Endothelial cell of umbilical vein (primary cell): ENCODE results near the gene ART3. TPM values are rescaled to one million over a fixed set of nuclear protein-coding genes. Genes with fewer than 3 reads are reported as not detected.

Source experiments
- BruUV-seq: library from RNA; stranded (reverse); fragments of 400-500 nt; replicated peaks from 2 replicates; lab custom pipeline; 2021; lab: Mats Ljungman, UMichigan
- CTCF ChIA-PET: fragments of 300-600, 350-600 bp; sonication (Branson Sonifier 250); formaldehyde crosslinking; loops from one replicate; lab custom pipeline; 2021; ENCODE audit warnings: antibody characterized with exemption, inconsistent platforms; lab: Charles Lee
- POLR2A ChIA-PET: fragments of 300-600, 350-600 bp; sonication (Branson Sonifier 250); formaldehyde crosslinking; loops from one replicate; lab custom pipeline; 2021; ENCODE audit warnings: antibody characterized with exemption, inconsistent platforms; lab: Charles Lee
- DNase-seq: peaks from one replicate; pipeline ENCODE4 v3.0.0-alpha.2; 2011; ENCODE audit warnings: low read depth, low spot score
- FAIRE-seq: peaks from 2 replicates; lab custom pipeline; 2011; peaks lifted over from hg19 to GRCh38; lab: Jason Lieb, UNC
- H2AFZ ChIP-seq: 2 replicates; pipeline ENCODE4 v1.6.0; 2012; ENCODE audit warnings: low read depth, low read length, control low read depth, inconsistent platforms
- H3K27ac ChIP-seq: 2 replicates; pipeline ENCODE4 v1.5.1; 2011; ENCODE audit warnings: low read depth, mild to moderate bottlenecking, control low read depth, low read length, moderate library complexity; ENCODE audit not compliant: insufficient read depth
- H3K27me3 ChIP-seq, 2 experiments: 2 replicates each; pipeline versions ENCODE4 v1.6.0 to v1.6.1; 2011; ENCODE audit warnings: low read length in 2 of 2, mixed read lengths in 1 of 2; ENCODE audit not compliant: control insufficient read depth in 2 of 2, insufficient read depth in 2 of 2
- H3K36me3 ChIP-seq, 2 experiments: 2 replicates in 1 of 2; 3 replicates in 1 of 2; pipeline ENCODE4 v1.5.1; 2011; ENCODE audit warnings: low read length in 2 of 2, mild to moderate bottlenecking in 1 of 2, moderate library complexity in 1 of 2; ENCODE audit not compliant: control insufficient read depth in 2 of 2, insufficient read depth in 2 of 2; ENCODE audit errors: extremely low read depth in 1 of 2
- H3K4me1 ChIP-seq: 3 replicates; pipeline ENCODE4 v1.5.1; 2011; ENCODE audit warnings: mild to moderate bottlenecking, low read length; ENCODE audit not compliant: control insufficient read depth, insufficient read depth; ENCODE audit errors: extremely low read depth
- H3K4me2 ChIP-seq: 2 replicates; pipeline ENCODE4 v1.6.1; 2011; ENCODE audit warnings: low read length, control low read depth, mixed read lengths; ENCODE audit not compliant: insufficient read depth
- H3K4me3 ChIP-seq, 3 experiments: fragments of 200-600 bp in 1 of 3; sonication (generic), shearing (Covaris generic) in 1 of 3; replicated peaks in 1 of 3; 2 replicates each; pipeline ENCODE4 v1.5.1; 2011 to 2016; ENCODE audit warnings: control low read depth in 3 of 3, low read length in 3 of 3, mild to moderate bottlenecking in 2 of 3, inconsistent platforms in 1 of 3, low read depth in 1 of 3, moderate library complexity in 1 of 3; ENCODE audit not compliant: insufficient read depth in 1 of 3
- H3K79me2 ChIP-seq: 2 replicates; pipeline ENCODE4 v1.6.0; 2012; ENCODE audit warnings: low read length, inconsistent platforms; ENCODE audit not compliant: control insufficient read depth, insufficient read depth
- H3K9ac ChIP-seq: replicated peaks from 2 replicates; pipeline ENCODE3; 2011; ENCODE audit warnings: low read length, control low read depth; ENCODE audit not compliant: insufficient read depth; ENCODE audit errors: extremely low read depth
- H3K9me1 ChIP-seq: replicated peaks from 3 replicates; pipeline ENCODE4 v1.6.0; 2011; ENCODE audit warnings: mild to moderate bottlenecking, low read length; ENCODE audit not compliant: control insufficient read depth, insufficient read depth; ENCODE audit errors: extremely low read depth
- H3K9me3 ChIP-seq: replicated peaks from 2 replicates; pipeline ENCODE4 v1.5.1; 2012; ENCODE audit warnings: low read length, inconsistent platforms; ENCODE audit not compliant: control insufficient read depth, insufficient read depth
- H4K20me1 ChIP-seq: replicated peaks from 2 replicates; pipeline ENCODE3; 2011; ENCODE audit warnings: mild to moderate bottlenecking, low read length; ENCODE audit not compliant: control insufficient read depth, insufficient read depth; ENCODE audit errors: extremely low read depth
- EZH2 ChIP-seq: IDR thresholded peaks from 2 replicates; pipeline ENCODE4 v1.6.1; 2012; ENCODE audit warnings: borderline replicate concordance, low read depth, mild to moderate bottlenecking, moderate library complexity, low read length, inconsistent platforms; ENCODE audit not compliant: severe bottlenecking
- FOS ChIP-seq: IDR thresholded peaks from 2 replicates; pipeline ENCODE4 v1.6.1; 2011; ENCODE audit warnings: mild to moderate bottlenecking, low read length, moderate library complexity, borderline replicate concordance; ENCODE audit not compliant: insufficient read depth
- JUN ChIP-seq: IDR thresholded peaks from 2 replicates; pipeline ENCODE4 v1.6.1; 2011; ENCODE audit warnings: borderline replicate concordance, low read depth; ENCODE audit not compliant: insufficient read length, insufficient read depth
- POLR2A ChIP-seq: IDR thresholded peaks from 2 replicates; pipeline ENCODE4 v1.6.1; 2012; ENCODE audit warnings: low read depth, mild to moderate bottlenecking, control low read depth, low read length
- POLR2AphosphoS5 ChIP-seq: IDR thresholded peaks from 2 replicates; pipeline ENCODE4 v1.6.1; 2012; ENCODE audit warnings: low read depth, mild to moderate bottlenecking, control low read depth, low read length, moderate library complexity; ENCODE audit not compliant: insufficient read depth
- dilution Hi-C: fragments of 300-500 bp; cut with MboI; formaldehyde crosslinking; loops from one replicate; pipeline ENCODE4 v1.15.0; 2019; ENCODE audit warnings: low sequenced_read_pairs; ENCODE audit not compliant: extremely low pct_ligation_motif_present
- intact Hi-C: fragments of 100-400 bp; cut with micrococcal nuclease; formaldehyde crosslinking; loops from one replicate; pipeline ENCODE4 v1.10.0; 2022
- polyA plus RNA-seq, 4 experiments: library from polyadenylated mRNA; depleted of rRNA in 3 of 4; stranded (reverse) in 3 of 4; unstranded in 1 of 4; fragments of >200 nt; gene quantifications; 2 replicates each; pipeline versions ENCODE4 v1.2.1 to v1.2.3, GENCODE V29; 2011 to 2012; ENCODE audit warnings: missing spikeins in 1 of 4
- total RNA-seq: library from RNA; stranded (reverse); gene quantifications from 2 replicates; pipeline ENCODE4 v1.2.3, GENCODE V29; 2021
- TF ChIP-seq, protein P1 (sequence below), 2 donors: IDR thresholded peaks; 1 replicate in 1 of 2; 2 replicates in 1 of 2; pipeline ENCODE4 v1.5.1; 2011; ENCODE audit warnings: low read length in 2 of 2, mild to moderate bottlenecking in 2 of 2, moderate library complexity in 2 of 2, control low read depth in 1 of 2, inconsistent platforms in 1 of 2, low read depth in 1 of 2; ENCODE audit not compliant: insufficient read depth in 1 of 2; ENCODE audit errors: extremely low read depth in 1 of 2

ART3 gene
- total and polyA plus RNA-seq, 2 donors (not counting 3 experiments of a cell fraction or from before 2014, with no cell fraction given): not detected

DNA sequence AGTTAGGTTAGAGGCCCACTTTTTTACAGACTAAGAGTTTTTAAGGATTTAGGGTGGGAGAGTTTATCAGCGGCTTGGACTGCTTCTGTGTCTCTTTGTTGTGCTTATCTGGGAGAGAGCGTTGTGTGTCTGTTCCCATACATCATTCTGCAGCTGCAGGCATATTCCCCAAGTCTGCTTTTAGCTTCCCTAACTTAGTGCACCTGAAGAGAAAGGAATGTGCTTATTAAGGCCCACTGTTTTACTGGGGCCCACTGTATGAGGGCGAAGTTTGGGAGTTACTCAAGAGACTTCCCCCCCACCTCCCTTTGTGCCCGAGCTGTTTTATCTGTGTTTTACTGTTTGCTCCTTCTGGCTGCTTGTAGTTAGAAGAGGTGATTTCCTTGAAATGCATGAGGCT is 31.9 kb downstream of the ART3 start:
- BruUV-seq: no TSS peak
- dilution Hi-C loops (no loop called here), intact Hi-C loops (no loop called here)
- Histone ChIP-seq H3K36me3 (no peaks in the 10 kb centered on the region), H3K9me1 (no peaks in the 10 kb centered on the region), H3K9me3 (no peaks in the 10 kb centered on the region), H3K4me3 (no peak overlapping the region), H4K20me1 (no peaks in the 10 kb centered on the region), H3K9ac (no peak overlapping the region), H3K4me1 (no peaks in the 10 kb centered on the region), H3K4me2 (no peak overlapping the region), H3K79me2 (no peaks in the 10 kb centered on the region), H2AFZ (no peak overlapping the region), H3K27ac (no peak overlapping the region), H3K27me3 (peaks cover 4 to 5% of the 10 kb centered on the region in 2 experiments)
- POLR2A ChIA-PET: no interaction called here
- DNase-seq: no peak
- TF ChIP-seq EZH2 (no peak), FOS (no peak), POLR2AphosphoS5 (no peak), POLR2A (no peak), JUN (no peak)
- TF ChIP-seq, protein P1, sequence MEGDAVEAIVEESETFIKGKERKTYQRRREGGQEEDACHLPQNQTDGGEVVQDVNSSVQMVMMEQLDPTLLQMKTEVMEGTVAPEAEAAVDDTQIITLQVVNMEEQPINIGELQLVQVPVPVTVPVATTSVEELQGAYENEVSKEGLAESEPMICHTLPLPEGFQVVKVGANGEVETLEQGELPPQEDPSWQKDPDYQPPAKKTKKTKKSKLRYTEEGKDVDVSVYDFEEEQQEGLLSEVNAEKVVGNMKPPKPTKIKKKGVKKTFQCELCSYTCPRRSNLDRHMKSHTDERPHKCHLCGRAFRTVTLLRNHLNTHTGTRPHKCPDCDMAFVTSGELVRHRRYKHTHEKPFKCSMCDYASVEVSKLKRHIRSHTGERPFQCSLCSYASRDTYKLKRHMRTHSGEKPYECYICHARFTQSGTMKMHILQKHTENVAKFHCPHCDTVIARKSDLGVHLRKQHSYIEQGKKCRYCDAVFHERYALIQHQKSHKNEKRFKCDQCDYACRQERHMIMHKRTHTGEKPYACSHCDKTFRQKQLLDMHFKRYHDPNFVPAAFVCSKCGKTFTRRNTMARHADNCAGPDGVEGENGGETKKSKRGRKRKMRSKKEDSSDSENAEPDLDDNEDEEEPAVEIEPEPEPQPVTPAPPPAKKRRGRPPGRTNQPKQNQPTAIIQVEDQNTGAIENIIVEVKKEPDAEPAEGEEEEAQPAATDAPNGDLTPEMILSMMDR (IDR thresholded peaks at IDR 0.05; ENCODE audit: extremely low read depth in 1 of 2, insufficient read depth in 1 of 2, low read depth in 1 of 2, low read length in 2 of 2): no peak
- no peak for FAIRE-seq
- CTCF ChIA-PET: interaction anchor here (1.6 to 2.0 kb wide), 3 partner anchors 9 to 190 kb away, joined by 4 to 7 read pairs (median 4); no protein-coding TSS in a partner anchor
